ENCODE data around the gene EHD2.

- TF ChIP-seq, protein P1, sequence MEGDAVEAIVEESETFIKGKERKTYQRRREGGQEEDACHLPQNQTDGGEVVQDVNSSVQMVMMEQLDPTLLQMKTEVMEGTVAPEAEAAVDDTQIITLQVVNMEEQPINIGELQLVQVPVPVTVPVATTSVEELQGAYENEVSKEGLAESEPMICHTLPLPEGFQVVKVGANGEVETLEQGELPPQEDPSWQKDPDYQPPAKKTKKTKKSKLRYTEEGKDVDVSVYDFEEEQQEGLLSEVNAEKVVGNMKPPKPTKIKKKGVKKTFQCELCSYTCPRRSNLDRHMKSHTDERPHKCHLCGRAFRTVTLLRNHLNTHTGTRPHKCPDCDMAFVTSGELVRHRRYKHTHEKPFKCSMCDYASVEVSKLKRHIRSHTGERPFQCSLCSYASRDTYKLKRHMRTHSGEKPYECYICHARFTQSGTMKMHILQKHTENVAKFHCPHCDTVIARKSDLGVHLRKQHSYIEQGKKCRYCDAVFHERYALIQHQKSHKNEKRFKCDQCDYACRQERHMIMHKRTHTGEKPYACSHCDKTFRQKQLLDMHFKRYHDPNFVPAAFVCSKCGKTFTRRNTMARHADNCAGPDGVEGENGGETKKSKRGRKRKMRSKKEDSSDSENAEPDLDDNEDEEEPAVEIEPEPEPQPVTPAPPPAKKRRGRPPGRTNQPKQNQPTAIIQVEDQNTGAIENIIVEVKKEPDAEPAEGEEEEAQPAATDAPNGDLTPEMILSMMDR (IDR thresholded peaks at IDR 0.05), result no peak
- TF ChIP-seq POLR2A (IDR thresholded peaks at IDR 0.05), result no peak
These were observed 42.0 kb downstream of the EHD2 start for GRCh38 chr19:47755065-47755761.
